Esophagus muscularis mucosa (tissue), 4 donors: ENCODE measurements around the gene OSBPL2. TPM values are rescaled to one million over a fixed set of nuclear protein-coding genes. Genes with fewer than 3 reads are reported as not detected.

ENCODE experiments used
- DNase-seq: peaks from one replicate; pipeline ENCODE4 v3.0.0-alpha.2; 2017; ENCODE audit errors: extremely low spot score
- H3K27ac ChIP-seq, 4 donors: fragments of 200-600 bp; sonication (generic); replicated peaks in 1 of 4; 1 replicate in 3 of 4; 2 replicates in 1 of 4; pipeline ENCODE4 v1.5.1; 2016 to 2019; ENCODE audit warnings: mild to moderate bottlenecking in 1 of 4
- H3K27me3 ChIP-seq, 4 donors: fragments of 200-600 bp; sonication (generic); one replicate each; pipeline versions ENCODE4 v1.5.1 to v1.6.0; 2016 to 2019
- H3K36me3 ChIP-seq, 4 donors: fragments of 200-600 bp; sonication (generic); one replicate each; pipeline ENCODE4 v1.5.1; 2016 to 2019
- H3K4me1 ChIP-seq, 4 donors: fragments of 200-600 bp; sonication (generic); one replicate each; pipeline ENCODE4 v1.5.1; 2016 to 2019
- H3K4me3 ChIP-seq, 4 donors: fragments of 200-600 bp; sonication (generic); 1 replicate in 2 of 4; 2 replicates in 2 of 4; pipeline ENCODE4 v1.5.1; 2016 to 2019; ENCODE audit warnings: mild to moderate bottlenecking in 4 of 4, moderate library complexity in 1 of 4
- H3K9me3 ChIP-seq, 4 donors: fragments of 200-600 bp; sonication (generic); 1 replicate in 3 of 4; 2 replicates in 1 of 4; pipeline ENCODE4 v1.5.1; 2016 to 2019
- EP300 ChIP-seq: sonication (generic); formaldehyde crosslinking; IDR thresholded peaks from one replicate; pipeline ENCODE4 v1.6.1; 2017; ENCODE audit warnings: antibody characterized with exemption
- POLR2A ChIP-seq: fragments of 450-650 bp; IDR thresholded peaks from one replicate; pipeline ENCODE4 v1.6.1; 2017; ENCODE audit warnings: antibody characterized with exemption, moderate library complexity, mild to moderate bottlenecking, low read depth
- POLR2AphosphoS5 ChIP-seq, 2 donors: sonication (generic); formaldehyde crosslinking; IDR thresholded peaks; one replicate each; pipeline ENCODE4 v1.6.1; 2017; ENCODE audit warnings: antibody characterized with exemption in 2 of 2
- WGBS: methylation state at CpG from one replicate; pipeline ENCODE4 v1.1.5; 2018; 5-methylcytosine and 5-hydroxymethylcytosine counted together
- intact Hi-C: fragments of 100-400 bp; cut with DNase I; formaldehyde crosslinking; loops from one replicate; pipeline ENCODE4 v1.15.1; 2023
- total RNA-seq, 4 donors: library from RNA; depleted of rRNA; stranded (reverse); fragments of >200 nt; gene quantifications; one replicate each; pipeline versions ENCODE4 v1.1.0 to v1.2.1, GENCODE V29; 2016
- TF ChIP-seq, protein P1 (sequence below), 3 experiments: fragments of 200-600 bp in 2 of 3; fragments of 450-650 bp in 1 of 3; sonication (generic) in 2 of 3; IDR thresholded peaks; one replicate each; pipeline ENCODE4 v1.5.1; 2017 to 2019; ENCODE audit warnings: antibody characterized with exemption in 3 of 3, mild to moderate bottlenecking in 2 of 3, moderate library complexity in 1 of 3

OSBPL2 gene
- total RNA-seq, 4 donors from 2014 or later = 34.5 to 52.7 (median 44.2) TPM

DNA sequence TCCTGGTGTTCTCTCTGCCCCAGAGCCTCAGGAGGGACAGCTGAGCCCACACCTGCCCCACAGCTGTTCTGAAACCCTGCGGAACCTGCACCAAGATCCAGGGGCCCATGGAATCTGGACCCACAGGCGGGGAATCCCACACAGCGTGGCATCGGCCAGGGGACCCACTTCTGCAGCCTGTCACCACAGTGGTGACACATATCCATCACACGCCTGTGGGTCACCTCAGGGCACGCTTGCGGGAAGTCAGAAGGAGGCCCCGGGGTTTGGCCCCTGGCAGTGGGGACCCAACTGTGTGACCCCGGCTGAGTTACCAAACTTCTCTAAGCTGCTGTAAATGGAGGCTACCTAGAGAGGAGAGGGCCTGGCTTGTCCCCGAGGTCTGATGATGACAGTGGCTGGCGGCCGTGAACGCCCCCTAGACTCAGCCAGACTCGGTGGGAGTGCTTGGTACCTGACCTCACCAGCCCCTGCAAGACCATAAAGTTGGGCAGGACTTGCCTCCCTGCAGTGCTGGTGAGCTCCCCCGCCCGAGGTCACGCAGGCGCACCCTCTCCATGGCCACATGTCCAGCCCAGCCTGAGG is 16.0 kb upstream of the OSBPL2 start:
- H3K4me1 ChIP-seq = peaks cover 15 to 28% (median 21%) of the 10 kb centered on the region in 4 donors
- TF ChIP-seq EP300 = no peak
- TF ChIP-seq POLR2AphosphoS5 (IDR thresholded peaks at IDR 0.05) = no peak
- no peak for TF ChIP-seq POLR2A
- TF ChIP-seq, protein P1, sequence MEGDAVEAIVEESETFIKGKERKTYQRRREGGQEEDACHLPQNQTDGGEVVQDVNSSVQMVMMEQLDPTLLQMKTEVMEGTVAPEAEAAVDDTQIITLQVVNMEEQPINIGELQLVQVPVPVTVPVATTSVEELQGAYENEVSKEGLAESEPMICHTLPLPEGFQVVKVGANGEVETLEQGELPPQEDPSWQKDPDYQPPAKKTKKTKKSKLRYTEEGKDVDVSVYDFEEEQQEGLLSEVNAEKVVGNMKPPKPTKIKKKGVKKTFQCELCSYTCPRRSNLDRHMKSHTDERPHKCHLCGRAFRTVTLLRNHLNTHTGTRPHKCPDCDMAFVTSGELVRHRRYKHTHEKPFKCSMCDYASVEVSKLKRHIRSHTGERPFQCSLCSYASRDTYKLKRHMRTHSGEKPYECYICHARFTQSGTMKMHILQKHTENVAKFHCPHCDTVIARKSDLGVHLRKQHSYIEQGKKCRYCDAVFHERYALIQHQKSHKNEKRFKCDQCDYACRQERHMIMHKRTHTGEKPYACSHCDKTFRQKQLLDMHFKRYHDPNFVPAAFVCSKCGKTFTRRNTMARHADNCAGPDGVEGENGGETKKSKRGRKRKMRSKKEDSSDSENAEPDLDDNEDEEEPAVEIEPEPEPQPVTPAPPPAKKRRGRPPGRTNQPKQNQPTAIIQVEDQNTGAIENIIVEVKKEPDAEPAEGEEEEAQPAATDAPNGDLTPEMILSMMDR (IDR thresholded peaks at IDR 0.05) = no peak
- no peak overlapping the region for H3K4me3 ChIP-seq
- intact Hi-C loops = no loop called here
- WGBS = 100% methylated on average over 6 of the region's 18 CpGs
- H3K36me3 ChIP-seq = no peaks in the 10 kb centered on the region
- no peaks in the 10 kb centered on the region for H3K9me3 ChIP-seq
- no peak for DNase-seq
- peaks cover 5 to 99% (median 55%) of the 10 kb centered on the region in 4 donors for H3K27me3 ChIP-seq
- no peak overlapping the region for H3K27ac ChIP-seq

DNA sequence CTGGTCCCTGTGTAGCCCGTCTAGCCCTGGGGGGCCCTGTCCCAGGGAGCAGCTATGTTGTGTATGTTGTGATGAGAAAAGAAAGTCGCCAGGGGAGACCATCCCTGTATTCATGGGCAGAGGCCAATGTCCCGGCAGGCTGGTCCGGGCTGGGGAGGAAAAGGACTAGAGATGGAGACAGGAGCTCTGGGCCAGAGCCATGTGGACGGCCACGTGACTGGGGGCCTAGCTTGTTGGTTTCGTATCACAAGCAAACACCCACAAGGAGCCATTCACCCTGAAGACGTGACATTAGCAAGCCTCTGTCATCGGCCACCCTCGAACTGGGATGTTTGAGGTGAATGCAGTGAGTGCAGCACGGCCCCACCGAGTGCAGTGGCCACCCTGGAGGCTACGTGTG is 15.3 kb upstream of the OSBPL2 start:
- intact Hi-C loops = no loop called here
- no peak for TF ChIP-seq POLR2A
- Histone ChIP-seq H3K9me3 (no peaks in the 10 kb centered on the region), H3K27me3 (peaks cover 4 to 99% (median 49%) of the 10 kb centered on the region in 4 donors), H3K36me3 (no peaks in the 10 kb centered on the region), H3K4me3 (no peak overlapping the region), H3K4me1 (peaks cover 15 to 28% (median 21%) of the 10 kb centered on the region in 4 donors), H3K27ac (no peak overlapping the region)
- DNase-seq = no peak
- 83% methylated on average over 13 of the region's 13 CpGs for WGBS

GRCh38 chr20:62223571-62223970 is 14.8 kb upstream of the OSBPL2 start:
- H3K4me3 ChIP-seq = no peak overlapping the region
- 87% methylated on average over 7 of the region's 9 CpGs for WGBS
- no peaks in the 10 kb centered on the region for H3K36me3 ChIP-seq
- no peak for DNase-seq
- intact Hi-C loops = no loop called here
- peaks cover 0 to 99% (median 44%) of the 10 kb centered on the region in 4 donors for H3K27me3 ChIP-seq
- H3K9me3 ChIP-seq = no peaks in the 10 kb centered on the region
- TF ChIP-seq, protein P1 (IDR thresholded peaks at IDR 0.05) = no peak
- TF ChIP-seq EP300 (no peak), POLR2AphosphoS5 (IDR thresholded peaks at IDR 0.05) (no peak), POLR2A (no peak)
- H3K4me1 ChIP-seq = peaks cover 15 to 28% (median 21%) of the 10 kb centered on the region in 4 donors
- H3K27ac ChIP-seq = no peak overlapping the region

- H3K4me1 ChIP-seq = peaks cover 10 to 21% (median 16%) of the 10 kb centered on the region in 4 donors
- H3K9me3 ChIP-seq = no peaks in the 10 kb centered on the region
- intact Hi-C loops = no loop called here
- 58% methylated on average over 20 of the region's 21 CpGs for whole genome bisulfite sequencing
- H3K4me3 ChIP-seq = no peak overlapping the region
- H3K36me3 ChIP-seq = no peaks in the 10 kb centered on the region
- H3K27ac ChIP-seq = no peak overlapping the region
- TF ChIP-seq, protein P1 (IDR thresholded peaks at IDR 0.05) = no peak
- no peak for TF ChIP-seq POLR2AphosphoS5 (IDR thresholded peaks at IDR 0.05)
- no peak for TF ChIP-seq EP300
- no peak for TF ChIP-seq POLR2A
- H3K27me3 ChIP-seq = peaks cover 0 to 98% (median 37%) of the 10 kb centered on the region in 4 donors
- DNase-seq = no peak
Measured at GRCh38 chr20:62224113-62224855, 14.0 kb upstream of the OSBPL2 start.

DNA sequence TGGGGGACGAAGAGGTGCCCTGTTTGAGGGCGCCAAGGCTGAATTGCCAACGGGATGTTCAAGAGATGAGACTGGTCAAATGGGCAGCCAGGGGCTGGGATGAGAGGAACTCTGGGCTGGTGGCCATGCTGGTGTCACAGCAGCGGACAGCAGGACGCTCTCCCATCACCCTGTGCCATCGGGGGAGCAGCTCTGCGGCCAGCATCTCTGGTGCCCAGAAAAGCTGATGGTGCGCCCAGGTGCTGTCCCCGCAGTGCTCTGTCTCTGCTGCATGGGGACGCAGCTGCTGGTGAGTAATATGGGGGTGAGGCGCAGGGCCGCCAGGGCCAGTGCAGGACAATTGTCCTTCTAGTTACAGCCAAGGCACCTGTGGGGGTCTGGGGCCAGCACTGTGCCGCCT is 13.3 kb upstream of the OSBPL2 start:
- Histone ChIP-seq H3K27me3 (peaks cover 0 to 91% (median 34%) of the 10 kb centered on the region in 4 donors), H3K36me3 (no peaks in the 10 kb centered on the region), H3K4me3 (no peak overlapping the region), H3K4me1 (peaks cover 7 to 13% (median 10%) of the 10 kb centered on the region in 4 donors), H3K9me3 (no peaks in the 10 kb centered on the region), H3K27ac (no peak overlapping the region)
- WGBS = 91% methylated on average over 13 of the region's 13 CpGs
- TF ChIP-seq, protein P1 (IDR thresholded peaks at IDR 0.05) = no peak
- no peak for TF ChIP-seq POLR2A
- no peak for TF ChIP-seq POLR2AphosphoS5 (IDR thresholded peaks at IDR 0.05)
- intact Hi-C loops = no loop called here
- no peak for DNase-seq
